HepG2 (cell line): ENCODE results near the gene RAC2. TPM values are rescaled to one million over a fixed set of nuclear protein-coding genes. Genes with fewer than 3 reads are reported as not detected.

ENCODE experiments used
- ATAC-seq: fragments of 200-7000 bp; cut with Tn5 transposase; 3 replicates; pipeline ENCODE4 v1.9.1; 2020; ENCODE audit warnings: mild to moderate bottlenecking, moderate library complexity
- BruUV-seq: library from RNA; stranded (reverse); fragments of 400-500 nt; replicated peaks from 2 replicates; lab custom pipeline; 2021; lab: Mats Ljungman, UMichigan
- CTCF ChIA-PET: fragments of 300-600 bp; formaldehyde crosslinking; extraction: SDS; loops from one replicate; lab custom pipeline; 2021; ENCODE audit warnings: low total read pairs, inconsistent platforms, low intra/inter-chr PET ratio; lab: Yijun Ruan, JAX
- POLR2A ChIA-PET: fragments of 350-600 bp; sonication (Branson Sonifier 250); formaldehyde crosslinking; loops from one replicate; lab custom pipeline; 2020; ENCODE audit warnings: antibody characterized with exemption, inconsistent platforms; lab: Yijun Ruan, JAX
- DNase-seq: peaks from one replicate; pipeline ENCODE4 v3.0.0-alpha.2; 2015; ENCODE audit warnings: low spot score
- FAIRE-seq: peaks from 3 replicates; lab custom pipeline; 2011; peaks lifted over from hg19 to GRCh38; lab: Jason Lieb, UNC
- H2AFZ ChIP-seq: one replicate; pipeline ENCODE4 v1.6.1; 2011; ENCODE audit warnings: low read length, inconsistent platforms
- H3K27ac ChIP-seq: fragments of 300-600 bp; 3 replicates; pipeline ENCODE4 v1.8.0; 2011; ENCODE audit warnings: mixed run types, mild to moderate bottlenecking, mixed read lengths, low read length, inconsistent platforms; ENCODE audit not compliant: insufficient read depth; ENCODE audit errors: extremely low read length
- H3K27me3 ChIP-seq, 2 experiments: fragments of 200-600 bp in 1 of 2; 2 replicates in 1 of 2; 3 replicates in 1 of 2; pipeline versions ENCODE4 v1.6.0 to v1.8.0; 2011; ENCODE audit warnings: low read length in 2 of 2, mild to moderate bottlenecking in 2 of 2, moderate library complexity in 2 of 2, inconsistent platforms in 1 of 2; ENCODE audit not compliant: insufficient read depth in 2 of 2, control insufficient read depth in 1 of 2
- H3K36me3 ChIP-seq, 2 experiments: fragments of 200-600 bp in 1 of 2; replicated peaks in 1 of 2; 2 replicates in 1 of 2; 3 replicates in 1 of 2; pipeline versions ENCODE4 v1.5.1 to v1.8.0; 2011; ENCODE audit warnings: low read length in 2 of 2, inconsistent platforms in 1 of 2; ENCODE audit not compliant: insufficient read depth in 2 of 2, control insufficient read depth in 1 of 2
- H3K4me1 ChIP-seq: 2 replicates; pipeline ENCODE4 v1.5.1; 2012; ENCODE audit warnings: low read length, inconsistent platforms; ENCODE audit not compliant: insufficient read depth
- H3K4me2 ChIP-seq: 2 replicates; pipeline ENCODE4 v1.6.0; 2011; ENCODE audit warnings: low read depth, low read length, inconsistent platforms
- H3K4me3 ChIP-seq, 3 experiments: fragments of 200-600 bp in 1 of 3; sonication (generic), shearing (Covaris generic) in 1 of 3; replicated peaks in 1 of 3; 2 replicates each; pipeline ENCODE4 v1.5.1; 2011 to 2016; ENCODE audit warnings: low read length in 3 of 3, inconsistent platforms in 2 of 3, low read depth in 2 of 3, mild to moderate bottlenecking in 2 of 3, control low read depth in 1 of 3, mixed read lengths in 1 of 3; ENCODE audit not compliant: insufficient read depth in 1 of 3
- H3K79me2 ChIP-seq: one replicate; pipeline ENCODE4 v1.6.1; 2011; ENCODE audit warnings: low read length, inconsistent platforms; ENCODE audit not compliant: insufficient read depth
- H3K9ac ChIP-seq: 2 replicates; pipeline ENCODE4 v1.6.0; 2011; ENCODE audit warnings: mild to moderate bottlenecking, low read depth, low read length, inconsistent platforms; ENCODE audit not compliant: insufficient read depth
- H3K9me3 ChIP-seq: 2 replicates; pipeline ENCODE4 v1.5.1; 2012; ENCODE audit warnings: mild to moderate bottlenecking, low read length
- H4K20me1 ChIP-seq: 2 replicates; pipeline ENCODE4 v1.6.0; 2011; ENCODE audit warnings: inconsistent platforms, mild to moderate bottlenecking, low read length, moderate library complexity; ENCODE audit not compliant: insufficient read depth
- KAT2B ChIP-seq: fragments of 150-350 bp; IDR thresholded peaks from 2 replicates; pipeline ENCODE4 v1.6.1; 2014; ENCODE audit warnings: low read depth, low read length, borderline replicate concordance
- ZBTB8A ChIP-seq: sonication (generic); formaldehyde crosslinking; IDR thresholded peaks from 2 replicates; pipeline ENCODE4 v1.4.0; 2020; ENCODE audit warnings: mild to moderate bottlenecking, low read depth, missing genetic modification reagents, borderline replicate concordance
- ZIK1 ChIP-seq: sonication (generic); formaldehyde crosslinking; IDR thresholded peaks from 2 replicates; pipeline ENCODE4 v1.5.0; 2020; ENCODE audit warnings: mild to moderate bottlenecking, low read depth, missing genetic modification reagents, borderline replicate concordance
- ZNF225 ChIP-seq: sonication (generic); formaldehyde crosslinking; IDR thresholded peaks from 2 replicates; pipeline ENCODE4 v1.4.0; 2020; ENCODE audit warnings: mild to moderate bottlenecking, missing genetic modification reagents
- WGBS: methylation state at CpG from one replicate; pipeline ENCODE4 v1.1.6; 2017; ENCODE audit warnings: low lambda C conversion rate; 5-methylcytosine and 5-hydroxymethylcytosine counted together
- in situ Hi-C: cut with HindIII; loops from 2 replicates; pipeline ENCODE4 v1.10.0; 2017; ENCODE audit warnings: low pct_unique_long_range_greater_than_20kb; ENCODE audit not compliant: extremely low pct_ligation_motif_present
- intact Hi-C: fragments of 100-400 bp; cut with micrococcal nuclease; formaldehyde crosslinking; loops from one replicate; pipeline ENCODE4 v1.10.0; 2022; ENCODE audit not compliant: unreplicated experiment
- polyA plus RNA-seq, 8 experiments: library from polyadenylated mRNA; depleted of rRNA in 3 of 8; stranded (reverse) in 7 of 8; unstranded in 1 of 8; fragments of >200 nt; fragmentation: Illumina TruSeq in 4 of 8; extraction: Trizol in 4 of 8; gene quantifications; 2 replicates each; pipeline versions ENCODE4 v1.2.1 to v1.2.3, GENCODE V29; 2011 to 2016; ENCODE audit warnings: low read depth in 4 of 8, missing spikeins in 1 of 8, mixed read lengths in 1 of 8; ENCODE audit not compliant: insufficient read depth in 1 of 8
- total RNA-seq, 5 experiments: library from RNA; depleted of rRNA; stranded (reverse); fragments of >200 nt; fragmentation: Illumina TruSeq; extraction: Trizol; gene quantifications; 2 replicates each; pipeline ENCODE4 v1.2.3, GENCODE V29; 2016; ENCODE audit warnings: low read depth in 1 of 5
- TF ChIP-seq, protein P1 (sequence below): sonication (generic); formaldehyde crosslinking; IDR thresholded peaks from 2 replicates; pipeline ENCODE4 v1.4.0; 2020; ENCODE audit warnings: missing genetic modification reagents
- TF ChIP-seq, protein P2 (sequence below): sonication (generic); formaldehyde crosslinking; IDR thresholded peaks from 2 replicates; pipeline ENCODE4 v1.9.0; 2022; ENCODE audit warnings: missing genetic modification reagents, mild to moderate bottlenecking, borderline replicate concordance
- TF ChIP-seq, protein P3 (sequence below): sonication (generic); formaldehyde crosslinking; IDR thresholded peaks from 2 replicates; pipeline ENCODE4; 2020; ENCODE audit warnings: missing genetic modification reagents, mild to moderate bottlenecking, borderline replicate concordance
- TF ChIP-seq, protein P4 (sequence below): sonication (generic); formaldehyde crosslinking; IDR thresholded peaks from 2 replicates; pipeline ENCODE4 v1.5.1; 2020; ENCODE audit warnings: mild to moderate bottlenecking, missing genetic modification reagents, moderate library complexity
- TF ChIP-seq, protein P5 (sequence below): sonication (generic); formaldehyde crosslinking; IDR thresholded peaks from 2 replicates; pipeline ENCODE4 v1.8.0; 2022; ENCODE audit warnings: mild to moderate bottlenecking, missing genetic modification reagents, borderline replicate concordance

Gene RAC2
- total and polyA plus RNA-seq, 2 of the 13 experiments (the other 11 are each of a cell fraction or from before 2014, with no cell fraction given) = 0.73 TPM; not detected in 1

DNA sequence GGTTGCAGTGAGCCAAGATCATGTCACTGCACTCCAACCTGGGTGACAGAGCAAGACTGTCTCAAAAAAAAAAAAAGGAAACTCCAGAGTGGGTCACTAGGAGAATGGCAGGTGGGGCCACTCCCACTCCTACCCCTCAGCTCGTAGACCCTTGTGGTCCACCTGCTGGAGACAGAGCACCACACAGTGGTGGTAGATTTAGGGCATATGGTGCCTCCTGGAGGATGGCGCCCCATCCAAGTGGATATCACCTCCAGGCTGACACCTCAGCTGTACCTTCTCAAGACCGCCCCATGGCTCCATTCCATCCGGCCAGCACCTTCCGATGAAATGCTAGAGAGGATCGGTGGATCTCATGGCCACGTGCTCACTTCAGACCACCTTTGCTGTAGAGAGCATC lies 44.5 kb upstream of the RAC2 start:
- intact Hi-C loops = no loop called here
- ATAC-seq (no peak), DNase-seq (no peak), FAIRE-seq (no peak)
- in situ Hi-C loops = no loop called here
- Histone ChIP-seq H3K36me3 (no peaks in the 10 kb centered on the region), H3K4me3 (no peak overlapping the region), H3K4me2 (no peak overlapping the region), H3K27me3 (peaks cover 0 to 23% of the 10 kb centered on the region in 2 experiments; a peak in 4 of 5 replicates), H3K9me3 (no peaks in the 10 kb centered on the region), H3K79me2 (no peaks in the 10 kb centered on the region), H4K20me1 (peaks cover 2% of the 10 kb centered on the region; the same call in 1 of the 2 replicates), H3K9ac (no peak overlapping the region), H3K27ac (no peak overlapping the region), H3K4me1 (no peaks in the 10 kb centered on the region), H2AFZ (no peak overlapping the region)
- TF ChIP-seq, protein P1, sequence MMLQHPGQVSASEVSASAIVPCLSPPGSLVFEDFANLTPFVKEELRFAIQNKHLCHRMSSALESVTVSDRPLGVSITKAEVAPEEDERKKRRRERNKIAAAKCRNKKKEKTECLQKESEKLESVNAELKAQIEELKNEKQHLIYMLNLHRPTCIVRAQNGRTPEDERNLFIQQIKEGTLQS (CRISPR knock-in tag) = no peak
- 34% methylated on average over 7 of the region's 7 CpGs for WGBS
- CTCF ChIA-PET = no interaction called here
- POLR2A ChIA-PET = no interaction called here
- no TSS peak for BruUV-seq

DNA sequence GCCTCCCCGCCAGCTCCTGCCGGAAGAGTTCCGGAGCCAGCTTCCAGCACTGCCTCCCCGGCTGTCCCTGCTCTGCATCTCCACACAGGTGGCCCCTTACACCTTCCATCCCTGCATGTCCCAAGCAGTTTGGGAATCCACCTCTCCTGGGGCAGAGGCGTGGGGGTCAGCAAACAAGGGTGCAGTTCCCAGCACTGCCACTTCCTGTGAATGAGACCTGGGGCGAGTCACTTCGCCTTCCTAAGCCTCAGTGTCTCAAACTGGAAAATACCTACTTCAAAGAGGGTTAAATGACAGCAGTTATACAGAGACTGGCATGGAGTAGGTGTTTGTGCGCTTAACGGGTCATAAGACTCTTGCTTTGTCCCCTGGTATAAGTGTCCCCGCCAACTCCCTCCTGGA lies 43.5 kb upstream of the RAC2 start:
- no peak overlapping the region for H3K27ac ChIP-seq
- in situ Hi-C loops = no loop called here
- H3K36me3 ChIP-seq = no peaks in the 10 kb centered on the region
- DNase-seq = no peak
- H2AFZ ChIP-seq = no peak overlapping the region
- H4K20me1 ChIP-seq = no peaks in the 10 kb centered on the region
- 16% methylated on average over 10 of the region's 10 CpGs for WGBS
- POLR2A ChIA-PET = no interaction called here
- CTCF ChIA-PET = no interaction called here
- no peaks in the 10 kb centered on the region for H3K79me2 ChIP-seq
- no peak overlapping the region for H3K9ac ChIP-seq
- no TSS peak for BruUV-seq
- FAIRE-seq = no peak
- intact Hi-C loops = no loop called here
- ATAC-seq = no peak
- no peak overlapping the region for H3K4me3 ChIP-seq
- H3K4me1 ChIP-seq = no peaks in the 10 kb centered on the region
- no peaks in the 10 kb centered on the region for H3K9me3 ChIP-seq
- H3K27me3 ChIP-seq = peaks cover 1 to 23% of the 10 kb centered on the region in 2 experiments; a peak in 4 of 5 replicates
- no peak overlapping the region for H3K4me2 ChIP-seq
- no peak for TF ChIP-seq ZIK1 (CRISPR knock-in tag)
- TF ChIP-seq, protein P2, sequence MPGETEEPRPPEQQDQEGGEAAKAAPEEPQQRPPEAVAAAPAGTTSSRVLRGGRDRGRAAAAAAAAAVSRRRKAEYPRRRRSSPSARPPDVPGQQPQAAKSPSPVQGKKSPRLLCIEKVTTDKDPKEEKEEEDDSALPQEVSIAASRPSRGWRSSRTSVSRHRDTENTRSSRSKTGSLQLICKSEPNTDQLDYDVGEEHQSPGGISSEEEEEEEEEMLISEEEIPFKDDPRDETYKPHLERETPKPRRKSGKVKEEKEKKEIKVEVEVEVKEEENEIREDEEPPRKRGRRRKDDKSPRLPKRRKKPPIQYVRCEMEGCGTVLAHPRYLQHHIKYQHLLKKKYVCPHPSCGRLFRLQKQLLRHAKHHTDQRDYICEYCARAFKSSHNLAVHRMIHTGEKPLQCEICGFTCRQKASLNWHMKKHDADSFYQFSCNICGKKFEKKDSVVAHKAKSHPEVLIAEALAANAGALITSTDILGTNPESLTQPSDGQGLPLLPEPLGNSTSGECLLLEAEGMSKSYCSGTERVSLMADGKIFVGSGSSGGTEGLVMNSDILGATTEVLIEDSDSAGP (CRISPR knock-in tag) = no peak
- no peak for TF ChIP-seq KAT2B
- no peak for TF ChIP-seq ZBTB8A (CRISPR knock-in tag)
- TF ChIP-seq ZNF225 = no peak
- TF ChIP-seq, protein P3, sequence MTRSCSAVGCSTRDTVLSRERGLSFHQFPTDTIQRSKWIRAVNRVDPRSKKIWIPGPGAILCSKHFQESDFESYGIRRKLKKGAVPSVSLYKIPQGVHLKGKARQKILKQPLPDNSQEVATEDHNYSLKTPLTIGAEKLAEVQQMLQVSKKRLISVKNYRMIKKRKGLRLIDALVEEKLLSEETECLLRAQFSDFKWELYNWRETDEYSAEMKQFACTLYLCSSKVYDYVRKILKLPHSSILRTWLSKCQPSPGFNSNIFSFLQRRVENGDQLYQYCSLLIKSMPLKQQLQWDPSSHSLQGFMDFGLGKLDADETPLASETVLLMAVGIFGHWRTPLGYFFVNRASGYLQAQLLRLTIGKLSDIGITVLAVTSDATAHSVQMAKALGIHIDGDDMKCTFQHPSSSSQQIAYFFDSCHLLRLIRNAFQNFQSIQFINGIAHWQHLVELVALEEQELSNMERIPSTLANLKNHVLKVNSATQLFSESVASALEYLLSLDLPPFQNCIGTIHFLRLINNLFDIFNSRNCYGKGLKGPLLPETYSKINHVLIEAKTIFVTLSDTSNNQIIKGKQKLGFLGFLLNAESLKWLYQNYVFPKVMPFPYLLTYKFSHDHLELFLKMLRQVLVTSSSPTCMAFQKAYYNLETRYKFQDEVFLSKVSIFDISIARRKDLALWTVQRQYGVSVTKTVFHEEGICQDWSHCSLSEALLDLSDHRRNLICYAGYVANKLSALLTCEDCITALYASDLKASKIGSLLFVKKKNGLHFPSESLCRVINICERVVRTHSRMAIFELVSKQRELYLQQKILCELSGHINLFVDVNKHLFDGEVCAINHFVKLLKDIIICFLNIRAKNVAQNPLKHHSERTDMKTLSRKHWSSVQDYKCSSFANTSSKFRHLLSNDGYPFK (CRISPR knock-in tag) = no peak
- TF ChIP-seq, protein P4, sequence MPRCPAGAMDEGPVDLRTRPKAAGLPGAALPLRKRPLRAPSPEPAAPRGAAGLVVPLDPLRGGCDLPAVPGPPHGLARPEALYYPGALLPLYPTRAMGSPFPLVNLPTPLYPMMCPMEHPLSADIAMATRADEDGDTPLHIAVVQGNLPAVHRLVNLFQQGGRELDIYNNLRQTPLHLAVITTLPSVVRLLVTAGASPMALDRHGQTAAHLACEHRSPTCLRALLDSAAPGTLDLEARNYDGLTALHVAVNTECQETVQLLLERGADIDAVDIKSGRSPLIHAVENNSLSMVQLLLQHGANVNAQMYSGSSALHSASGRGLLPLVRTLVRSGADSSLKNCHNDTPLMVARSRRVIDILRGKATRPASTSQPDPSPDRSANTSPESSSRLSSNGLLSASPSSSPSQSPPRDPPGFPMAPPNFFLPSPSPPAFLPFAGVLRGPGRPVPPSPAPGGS (CRISPR knock-in tag) = no peak
- TF ChIP-seq, protein P5, sequence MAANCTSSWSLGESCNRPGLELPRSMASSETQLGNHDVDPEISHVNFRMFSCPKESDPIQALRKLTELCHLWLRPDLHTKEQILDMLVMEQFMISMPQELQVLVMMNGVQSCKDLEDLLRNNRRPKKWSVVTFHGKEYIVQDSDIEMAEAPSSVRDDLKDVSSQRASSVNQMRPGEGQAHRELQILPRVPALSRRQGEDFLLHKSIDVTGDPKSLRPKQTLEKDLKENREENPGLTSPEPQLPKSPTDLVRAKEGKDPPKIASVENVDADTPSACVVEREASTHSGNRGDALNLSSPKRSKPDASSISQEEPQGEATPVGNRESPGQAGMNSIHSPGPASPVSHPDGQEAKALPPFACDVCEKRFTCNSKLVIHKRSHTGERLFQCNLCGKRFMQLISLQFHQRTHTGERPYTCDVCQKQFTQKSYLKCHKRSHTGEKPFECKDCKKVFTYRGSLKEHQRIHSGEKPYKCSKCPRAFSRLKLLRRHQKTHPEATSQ (CRISPR knock-in tag) = no peak
